GM20000 (cell line): ENCODE data around the gene SLC6A3.

ENCODE experiments used
- DNase-seq: peaks from one replicate; pipeline ENCODE4 v3.0.0; 2012; ENCODE audit warnings: low spot score
- CTCF ChIP-seq: IDR thresholded peaks from 2 replicates; pipeline ENCODE4 v1.5.1; 2012; ENCODE audit warnings: mild to moderate bottlenecking, control low read depth; ENCODE audit errors: extremely low read depth, missing control alignments

The SLC6A3 gene

DNA sequence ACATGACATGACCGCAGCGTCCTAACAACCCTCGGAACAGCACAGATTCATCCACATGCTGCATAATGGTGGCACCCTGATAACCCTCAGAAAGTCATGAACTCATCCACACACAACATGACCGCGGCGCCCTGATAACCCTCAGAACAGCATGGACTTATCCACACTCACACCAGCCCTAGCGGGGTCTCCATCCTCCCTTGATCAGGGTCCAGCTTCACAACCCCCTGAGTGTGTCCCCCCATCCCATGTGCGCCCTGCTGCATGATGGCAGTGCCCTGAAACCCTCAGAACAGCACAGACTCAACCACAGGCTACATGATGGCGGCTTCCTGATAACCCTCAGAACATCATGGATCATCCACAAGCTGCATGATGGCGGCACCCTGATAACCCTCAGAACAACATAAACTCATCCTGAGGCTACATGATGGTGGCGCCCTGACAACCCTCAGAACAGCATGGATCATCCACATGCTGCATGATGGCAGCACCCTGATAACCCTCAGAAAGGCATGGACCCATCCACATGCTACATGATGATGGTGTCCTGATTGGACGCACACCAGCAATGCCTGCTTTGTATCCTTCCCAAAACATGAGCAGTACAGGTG lies 28.3 kb downstream of the SLC6A3 start:
- DNase-seq: no peak
- TF ChIP-seq CTCF: no peak

DNA sequence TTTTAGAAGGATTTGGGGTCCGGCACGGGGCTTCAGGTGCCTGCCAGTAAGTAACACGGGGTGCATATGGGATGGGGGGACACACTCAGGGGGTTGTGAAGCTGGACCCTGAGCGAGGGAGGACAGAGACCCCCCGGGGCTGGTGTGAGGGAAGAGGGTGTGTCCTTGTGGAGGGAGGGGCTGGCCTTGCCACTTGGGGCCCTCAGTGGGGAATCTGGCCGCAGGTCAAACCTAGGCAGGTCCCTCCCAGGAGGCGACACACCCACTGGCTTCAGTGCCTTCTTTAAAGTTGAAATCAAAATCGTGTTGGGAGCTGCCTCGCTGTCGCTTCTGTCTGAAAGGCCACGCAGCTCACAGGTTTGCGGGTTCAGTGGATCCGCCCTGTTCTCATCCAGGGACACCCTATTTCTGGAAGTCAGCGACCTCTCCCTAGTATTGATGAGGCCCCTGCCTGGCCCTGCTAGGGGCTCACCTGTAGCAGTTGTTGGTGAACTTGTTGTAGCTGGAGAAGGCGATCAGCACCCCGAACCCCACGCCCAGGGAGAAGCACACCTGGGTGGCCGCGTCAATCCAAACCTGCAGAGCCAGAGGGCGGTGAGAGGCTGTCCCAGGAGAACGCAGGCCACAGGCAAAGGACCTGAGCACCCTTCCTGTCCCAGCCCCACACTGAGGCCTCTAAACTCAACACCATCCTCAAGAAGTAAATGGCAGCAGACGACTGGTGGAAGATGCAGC lies 29.4 kb downstream of the SLC6A3 start:
- DNase-seq: no peak
- no peak for TF ChIP-seq CTCF

DNA sequence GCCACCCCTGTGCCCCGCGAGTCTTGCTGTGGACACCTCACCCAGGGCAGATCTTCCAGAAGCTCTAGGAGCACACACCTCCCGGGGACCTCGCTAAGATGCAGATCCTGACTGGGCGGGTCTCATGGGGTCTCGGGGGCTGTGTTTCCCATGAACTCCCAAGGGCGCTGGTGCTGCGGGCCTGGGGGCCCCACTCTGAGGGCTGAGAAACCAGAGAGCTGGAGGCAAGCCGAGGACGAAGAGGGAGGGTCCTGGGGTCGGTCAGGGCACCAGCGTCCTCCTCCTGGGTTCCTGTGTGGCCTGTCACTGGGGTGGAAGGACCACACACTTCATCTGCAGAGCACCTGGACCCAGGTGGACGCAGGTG lies 30.2 kb downstream of the SLC6A3 start:
- TF ChIP-seq CTCF: no peak
- no peak for DNase-seq

DNA sequence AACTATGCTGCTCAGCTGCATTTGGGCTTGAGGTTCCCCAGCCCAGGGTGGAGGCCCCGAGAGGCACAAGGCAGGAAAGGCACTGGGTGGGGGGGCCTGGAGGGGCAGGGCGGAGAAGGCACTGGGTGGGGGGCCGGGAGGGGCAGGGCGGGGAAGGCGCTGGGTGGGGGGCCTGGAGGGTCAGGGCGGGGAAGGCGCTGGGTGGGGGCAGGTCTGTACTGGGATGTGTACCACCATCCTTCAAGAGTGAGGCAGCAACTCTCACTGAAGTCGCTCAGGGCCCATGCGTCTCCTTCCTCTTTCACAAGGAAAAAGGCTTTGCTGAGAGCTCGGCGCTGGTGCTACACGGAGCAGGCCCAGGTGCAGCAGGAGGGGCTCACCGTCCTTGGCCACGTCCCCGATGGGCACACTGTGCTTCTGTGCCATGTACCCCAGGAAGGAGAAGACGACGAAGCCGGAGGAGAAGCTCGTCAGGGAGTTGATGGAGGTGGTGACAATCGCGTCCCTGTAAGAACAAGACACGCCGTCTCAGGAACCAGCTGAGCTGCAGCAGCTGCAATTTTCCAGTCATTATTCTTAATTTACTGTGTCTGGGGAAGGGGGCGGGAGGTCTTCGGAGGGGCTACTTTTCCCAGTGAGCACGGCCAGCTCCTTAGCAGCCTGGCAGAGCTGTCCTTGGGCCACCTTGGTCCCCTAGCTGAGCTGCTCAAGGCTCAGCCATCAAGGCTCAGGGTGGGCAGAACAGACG lies 30.8 kb downstream of the SLC6A3 start:
- no peak for TF ChIP-seq CTCF
- peak; percentile 71 for DNase-seq

DNA sequence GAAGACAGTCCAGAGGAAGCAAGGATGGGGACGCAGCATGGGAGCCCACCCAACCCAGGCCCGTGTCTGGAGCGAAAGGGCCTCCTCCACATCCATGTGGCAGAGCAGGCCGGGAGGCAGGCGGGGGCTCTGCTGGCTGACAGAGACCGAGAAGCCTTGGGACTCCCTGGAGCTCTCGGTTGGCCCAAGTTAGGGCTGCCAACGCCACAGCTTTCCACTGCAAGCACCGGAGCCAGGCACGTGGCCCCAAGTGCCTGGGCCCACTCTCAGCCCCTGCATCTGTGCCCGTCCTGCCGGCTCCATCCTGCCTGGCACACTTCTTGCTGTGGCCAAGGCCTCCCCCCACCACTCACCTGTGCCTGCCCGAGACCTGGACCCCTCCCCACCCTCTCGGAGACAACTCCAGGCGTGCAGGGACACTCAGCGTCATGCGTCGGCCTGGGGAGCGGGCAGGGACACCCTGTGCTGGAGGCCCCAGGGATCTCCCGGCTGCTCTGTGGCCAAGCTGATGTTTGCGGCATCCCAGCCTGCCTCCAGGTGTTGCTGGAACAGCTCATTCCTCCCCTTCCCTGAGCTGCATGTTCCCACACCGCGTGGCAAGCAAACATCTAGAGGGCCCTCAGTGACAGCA lies 31.5 kb downstream of the SLC6A3 start:
- no peak for DNase-seq
- no peak for TF ChIP-seq CTCF

DNA sequence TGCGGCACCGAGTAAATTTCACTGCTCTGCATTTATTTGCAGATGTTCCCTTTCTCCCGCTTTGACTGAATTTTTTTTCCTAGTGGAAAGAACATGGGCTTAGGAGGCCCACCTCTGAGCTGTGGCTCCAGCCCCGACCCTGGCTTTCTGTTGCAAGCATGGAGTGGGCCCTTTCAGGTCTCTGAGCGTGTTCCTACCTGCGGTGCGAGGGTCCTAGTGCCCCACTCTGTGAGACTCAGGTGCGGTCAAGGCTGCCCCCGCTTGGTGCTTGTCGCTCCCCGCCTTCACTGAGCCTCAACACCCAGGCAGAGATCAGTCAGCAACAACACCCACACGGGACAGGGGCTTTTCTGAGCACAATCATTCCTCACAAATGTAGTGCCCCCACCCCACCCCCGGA lies 32.0 kb downstream of the SLC6A3 start:
- no peak for TF ChIP-seq CTCF
- no peak for DNase-seq

GRCh38 chr5:1412621-1413020 lies 32.6 kb downstream of the SLC6A3 start:
- DNase-seq: no peak
- TF ChIP-seq CTCF: no peak
